SU-DHL-6 (cell line): Measurements from ENCODE around the gene ELN.

Experiments used
- EZH2phosphoT487 ChIP-seq: fragments of 200-600 bp; sonication (generic), shearing (Covaris generic); conservative IDR thresholded peaks from 2 replicates; pipeline ENCODE4 v1.6.1; 2018; ENCODE audit warnings: mild to moderate bottlenecking, antibody characterized with exemption, low read length, moderate library complexity, mixed read lengths
- TF ChIP-seq, protein P1 (sequence below): fragments of 200-600 bp; sonication (generic); IDR thresholded peaks from one replicate; pipeline ENCODE4 v1.5.1; 2017; ENCODE audit warnings: antibody characterized with exemption, mild to moderate bottlenecking, low read length, moderate library complexity; ENCODE audit not compliant: insufficient read depth, poor library complexity, severe bottlenecking

DNA sequence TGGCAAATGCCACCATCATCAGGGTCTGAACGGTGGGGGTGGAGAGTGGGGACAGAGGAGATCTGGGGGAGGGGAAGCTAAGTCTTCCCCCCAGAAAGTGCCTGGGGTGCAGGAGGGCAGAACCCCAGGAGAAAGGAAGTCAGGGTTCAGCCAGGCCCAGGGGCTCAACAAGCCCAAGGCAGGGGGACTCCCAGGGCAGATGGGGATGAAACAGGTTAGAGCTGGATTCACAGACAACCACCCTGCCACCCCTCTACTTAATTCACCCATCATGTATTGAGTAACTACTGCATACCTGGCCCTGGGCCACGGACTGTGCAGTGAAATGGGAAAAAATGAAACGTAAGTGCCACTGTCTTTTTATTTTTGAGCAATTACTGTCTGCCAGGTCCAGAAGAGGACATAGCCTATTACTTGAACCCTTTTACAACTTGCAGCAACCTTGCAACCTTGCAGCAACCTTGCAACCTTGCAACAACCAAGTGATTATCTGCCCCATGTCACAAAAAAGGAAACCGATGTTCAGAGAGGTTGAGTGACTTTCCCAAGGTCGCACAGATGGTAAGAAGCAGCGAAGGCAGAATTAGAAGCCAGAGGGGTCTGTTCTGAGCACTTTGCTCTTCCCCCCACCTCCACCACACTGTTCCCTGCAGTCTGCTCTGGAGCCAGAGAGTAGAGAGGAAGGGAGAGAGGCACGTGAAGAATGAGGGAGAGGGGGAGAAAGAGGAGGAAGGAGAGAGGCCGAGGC, 4.8 kb downstream of the ELN start:
- TF ChIP-seq, protein P1, sequence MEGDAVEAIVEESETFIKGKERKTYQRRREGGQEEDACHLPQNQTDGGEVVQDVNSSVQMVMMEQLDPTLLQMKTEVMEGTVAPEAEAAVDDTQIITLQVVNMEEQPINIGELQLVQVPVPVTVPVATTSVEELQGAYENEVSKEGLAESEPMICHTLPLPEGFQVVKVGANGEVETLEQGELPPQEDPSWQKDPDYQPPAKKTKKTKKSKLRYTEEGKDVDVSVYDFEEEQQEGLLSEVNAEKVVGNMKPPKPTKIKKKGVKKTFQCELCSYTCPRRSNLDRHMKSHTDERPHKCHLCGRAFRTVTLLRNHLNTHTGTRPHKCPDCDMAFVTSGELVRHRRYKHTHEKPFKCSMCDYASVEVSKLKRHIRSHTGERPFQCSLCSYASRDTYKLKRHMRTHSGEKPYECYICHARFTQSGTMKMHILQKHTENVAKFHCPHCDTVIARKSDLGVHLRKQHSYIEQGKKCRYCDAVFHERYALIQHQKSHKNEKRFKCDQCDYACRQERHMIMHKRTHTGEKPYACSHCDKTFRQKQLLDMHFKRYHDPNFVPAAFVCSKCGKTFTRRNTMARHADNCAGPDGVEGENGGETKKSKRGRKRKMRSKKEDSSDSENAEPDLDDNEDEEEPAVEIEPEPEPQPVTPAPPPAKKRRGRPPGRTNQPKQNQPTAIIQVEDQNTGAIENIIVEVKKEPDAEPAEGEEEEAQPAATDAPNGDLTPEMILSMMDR = no peak
- no peak for TF ChIP-seq EZH2phosphoT487
